GM12891 (cell line): Measurements from ENCODE around the gene CA9.

Experiments used
- POLR2AphosphoS5 ChIP-seq: IDR thresholded peaks from 2 replicates; pipeline ENCODE4 v1.6.1; 2011; ENCODE audit warnings: low read depth, low read length, control low read depth
- SPI1 ChIP-seq: IDR thresholded peaks from 2 replicates; pipeline ENCODE4 v1.6.1; 2011; ENCODE audit warnings: low read depth, low read length, control low read depth

- TF ChIP-seq SPI1 (no peak), POLR2AphosphoS5 (no peak)
Measured at GRCh38 chr9:35635730-35636129, 38.0 kb upstream of the CA9 start.
